ENCODE results near the gene DIPK1A. TPM values are rescaled to one million over a fixed set of nuclear protein-coding genes. Genes with fewer than 3 reads are reported as not detected.

Gene DIPK1A
- total RNA-seq (2021; ENCODE audit: unreplicated experiment) (1.2 TPM), Bru-seq, nascent RNA (percentile 32 among the genes with signal in this experiment), BruChase-seq, experiment 1, labeled RNA remaining after a 2-hour chase (percentile 30 among the genes with signal in this experiment), BruChase-seq, experiment 2, labeled RNA remaining after a 6-hour chase (percentile 33 among the genes with signal in this experiment)
- 0.63 TPM for polyA plus RNA-seq (2012; ENCODE audit: insufficient read length)
- long read RNA-seq, partial matches to known transcripts = 1 of 8 reads
- long read RNA-seq, other reads (novel, unspliced or antisense) = 6 of 8 reads

- BruUV-seq (replicated peaks) = no TSS peak
- DNase-seq (ENCODE audit: low read depth, low spot score) (no peak), ATAC-seq (peak; percentile 86)
- TF ChIP-seq REST (IDR thresholded peaks at IDR 0.05; ENCODE audit: insufficient read depth in 1 of 2, low read depth in 2 of 2, low read length in 1 of 2) (no peak), TCF7L2 (IDR thresholded peaks at IDR 0.05; ENCODE audit: low read depth, low read length) (no peak), POLR2AphosphoS5 (IDR thresholded peaks at IDR 0.05; ENCODE audit: low read depth, low read length) (no peak), SIN3A (IDR thresholded peaks at IDR 0.05; ENCODE audit: borderline replicate concordance, insufficient read depth, low read depth, low read length) (no peak)
- TF ChIP-seq, protein P1, sequence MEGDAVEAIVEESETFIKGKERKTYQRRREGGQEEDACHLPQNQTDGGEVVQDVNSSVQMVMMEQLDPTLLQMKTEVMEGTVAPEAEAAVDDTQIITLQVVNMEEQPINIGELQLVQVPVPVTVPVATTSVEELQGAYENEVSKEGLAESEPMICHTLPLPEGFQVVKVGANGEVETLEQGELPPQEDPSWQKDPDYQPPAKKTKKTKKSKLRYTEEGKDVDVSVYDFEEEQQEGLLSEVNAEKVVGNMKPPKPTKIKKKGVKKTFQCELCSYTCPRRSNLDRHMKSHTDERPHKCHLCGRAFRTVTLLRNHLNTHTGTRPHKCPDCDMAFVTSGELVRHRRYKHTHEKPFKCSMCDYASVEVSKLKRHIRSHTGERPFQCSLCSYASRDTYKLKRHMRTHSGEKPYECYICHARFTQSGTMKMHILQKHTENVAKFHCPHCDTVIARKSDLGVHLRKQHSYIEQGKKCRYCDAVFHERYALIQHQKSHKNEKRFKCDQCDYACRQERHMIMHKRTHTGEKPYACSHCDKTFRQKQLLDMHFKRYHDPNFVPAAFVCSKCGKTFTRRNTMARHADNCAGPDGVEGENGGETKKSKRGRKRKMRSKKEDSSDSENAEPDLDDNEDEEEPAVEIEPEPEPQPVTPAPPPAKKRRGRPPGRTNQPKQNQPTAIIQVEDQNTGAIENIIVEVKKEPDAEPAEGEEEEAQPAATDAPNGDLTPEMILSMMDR (IDR thresholded peaks at IDR 0.05) = no peak; the same call in 1 of the 2 replicates
- ChIA-PET CTCF (no interaction called here), POLR2A (no interaction called here)
- intact Hi-C loops (cut with micrococcal nuclease; ENCODE audit: unreplicated experiment) = no loop called here
- H3K4me3 ChIP-seq (ENCODE audit: low read depth in 2 of 2, low read length in 2 of 2) = peak within 1 kb of the TSS; percentile 56 to 63
- H3K36me3 ChIP-seq (ENCODE audit: control insufficient read depth, insufficient read depth, low read length) = no peaks in the 10 kb centered on the region
- H3K27me3 ChIP-seq (ENCODE audit: control insufficient read depth, insufficient read depth, low read length) = peaks cover 9% of the 10 kb centered on the region; the same call in 1 of the 2 replicates
- H3K9me3 ChIP-seq (ENCODE audit: control insufficient read depth, insufficient read depth, low read depth, low read length) = no peaks in the 10 kb centered on the region
- no peaks in the 10 kb centered on the region for H3K4me1 ChIP-seq (ENCODE audit: control insufficient read depth, insufficient read depth, low read length)
- in situ Hi-C loops (cut with HindIII; ENCODE audit: low pct_unique_long_range_greater_than_20kb, low sequenced_read_pairs) = no loop called here
- H3K27ac ChIP-seq (ENCODE audit: low read length) = peak within 1 kb of the TSS; percentile 17; the same call in 1 of the 2 replicates
Observed at GRCh38 chr1:92961131-92961895, at the start of gene DIPK1A. Gene DIPK1A (minus strand): TSS chr1:92961462. CDS start chr1:92961429, 33 bp downstream.

GRCh38 chr1:93007941-93008577, 46.8 kb upstream of the DIPK1A start:
- TF ChIP-seq TCF7L2 (IDR thresholded peaks at IDR 0.05; ENCODE audit: low read depth, low read length) (no peak), POLR2AphosphoS5 (IDR thresholded peaks at IDR 0.05; ENCODE audit: low read depth, low read length) (no peak)
- intact Hi-C loops (cut with micrococcal nuclease; ENCODE audit: unreplicated experiment) = no loop called here
- BruUV-seq (replicated peaks) = no TSS peak
- H3K9me3 ChIP-seq (ENCODE audit: control insufficient read depth, insufficient read depth, low read depth, low read length) = no peaks in the 10 kb centered on the region
- H3K27me3 ChIP-seq (ENCODE audit: control insufficient read depth, insufficient read depth, low read length) = no peaks in the 10 kb centered on the region
- DNase-seq (ENCODE audit: low read depth, low spot score) = no peak
- no peak overlapping the region for H3K27ac ChIP-seq (ENCODE audit: low read length)
- no peaks in the 10 kb centered on the region for H3K4me1 ChIP-seq (ENCODE audit: control insufficient read depth, insufficient read depth, low read length)
- H3K4me3 ChIP-seq (ENCODE audit: low read depth in 2 of 2, low read length in 2 of 2) = no peak overlapping the region
- POLR2A ChIA-PET = no interaction called here
- CTCF ChIA-PET = no interaction called here
- in situ Hi-C loops (cut with HindIII; ENCODE audit: low pct_unique_long_range_greater_than_20kb, low sequenced_read_pairs) = no loop called here
- no peaks in the 10 kb centered on the region for H3K36me3 ChIP-seq (ENCODE audit: control insufficient read depth, insufficient read depth, low read length)
- no peak for ATAC-seq

Data from Panc1 (cell line).